ENCODE measurements around the gene LRRC70.
"Not testable (repeated sequence)": the region's sequence is repeated elsewhere in the genome, so short reads cannot be mapped to it uniquely, and the experiment has no call there.

Gene LRRC70, protein sequence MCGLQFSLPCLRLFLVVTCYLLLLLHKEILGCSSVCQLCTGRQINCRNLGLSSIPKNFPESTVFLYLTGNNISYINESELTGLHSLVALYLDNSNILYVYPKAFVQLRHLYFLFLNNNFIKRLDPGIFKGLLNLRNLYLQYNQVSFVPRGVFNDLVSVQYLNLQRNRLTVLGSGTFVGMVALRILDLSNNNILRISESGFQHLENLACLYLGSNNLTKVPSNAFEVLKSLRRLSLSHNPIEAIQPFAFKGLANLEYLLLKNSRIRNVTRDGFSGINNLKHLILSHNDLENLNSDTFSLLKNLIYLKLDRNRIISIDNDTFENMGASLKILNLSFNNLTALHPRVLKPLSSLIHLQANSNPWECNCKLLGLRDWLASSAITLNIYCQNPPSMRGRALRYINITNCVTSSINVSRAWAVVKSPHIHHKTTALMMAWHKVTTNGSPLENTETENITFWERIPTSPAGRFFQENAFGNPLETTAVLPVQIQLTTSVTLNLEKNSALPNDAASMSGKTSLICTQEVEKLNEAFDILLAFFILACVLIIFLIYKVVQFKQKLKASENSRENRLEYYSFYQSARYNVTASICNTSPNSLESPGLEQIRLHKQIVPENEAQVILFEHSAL

DNA sequence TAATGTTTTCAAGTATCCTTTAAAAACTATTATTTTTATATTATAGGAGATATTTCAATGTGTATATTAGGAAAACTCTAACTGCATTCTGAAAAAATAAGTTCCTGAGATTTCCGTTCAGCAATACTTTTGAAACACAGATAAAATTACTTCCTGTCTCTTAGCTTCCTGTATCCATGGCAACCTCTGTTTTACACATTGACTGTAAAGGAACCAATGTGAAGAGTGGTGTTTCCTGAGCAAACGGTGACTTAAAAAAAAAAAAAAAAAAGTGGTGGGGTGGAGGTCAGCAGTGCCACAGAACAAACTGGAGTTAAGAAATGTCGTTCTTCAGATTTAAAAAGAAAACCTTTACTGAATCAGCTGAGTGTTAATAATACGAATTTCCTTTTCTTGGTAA is at the start of gene LRRC70:
TSS of gene LRRC70 (plus strand) at position 280 of the 400 bp plus-strand sequence. CDS start 620 bp downstream, outside the sequence.
- DNase-seq = peak; percentile 21

DNA sequence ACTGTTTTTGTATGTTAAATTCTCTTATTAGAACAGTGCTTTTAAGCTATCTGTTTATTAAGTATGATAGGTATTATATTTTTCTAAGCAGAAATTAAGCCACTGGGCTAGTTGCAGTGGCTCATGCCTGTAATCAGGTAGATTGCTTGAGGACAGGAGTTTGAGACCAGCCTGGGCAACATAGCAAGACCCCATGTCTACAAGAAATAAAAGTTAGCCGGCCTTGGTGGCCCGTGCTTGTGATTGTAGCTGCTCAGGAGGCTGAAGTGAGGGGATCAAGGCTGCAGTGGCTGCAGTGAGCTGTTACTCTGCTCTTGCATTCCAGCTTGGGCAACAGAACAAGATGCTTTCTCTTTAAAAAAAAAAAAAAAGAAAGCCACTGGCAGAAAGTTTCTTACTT is 45.0 kb upstream of the LRRC70 start:
- no peak for DNase-seq

DNA sequence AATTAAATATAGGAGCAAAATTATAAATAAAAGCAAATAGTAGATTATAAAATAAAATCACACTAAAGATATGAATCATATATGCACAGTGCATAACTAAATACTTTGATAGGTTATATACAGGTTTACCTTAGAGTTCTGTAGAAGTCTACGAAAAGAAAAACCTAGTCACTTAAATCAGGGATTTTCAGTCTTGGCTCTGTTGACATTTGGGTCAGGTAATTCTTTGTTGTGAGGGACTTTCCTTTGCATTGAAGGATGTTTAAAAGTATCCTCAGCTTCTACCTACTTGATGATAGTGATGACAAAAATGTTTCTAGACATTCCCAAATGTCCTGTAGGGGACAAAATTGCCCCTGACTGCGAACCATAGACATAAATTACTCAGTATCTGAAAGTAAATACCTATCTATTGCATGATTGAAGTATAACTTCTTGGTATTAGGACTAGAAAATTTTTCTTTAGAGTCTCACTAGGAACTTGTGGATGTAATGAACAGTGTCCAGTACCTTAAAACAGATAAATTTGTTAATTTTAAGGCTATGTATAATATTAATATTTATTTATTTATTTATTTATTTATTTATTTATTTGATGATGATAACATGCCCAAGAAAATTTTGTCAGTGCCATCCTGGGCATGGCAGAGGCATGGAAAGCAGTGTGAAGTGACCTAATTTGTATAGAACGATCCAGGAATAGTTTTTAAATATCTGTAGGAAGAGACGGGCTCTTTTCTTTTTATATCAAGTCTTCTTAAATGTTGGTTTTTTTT is 44.0 kb upstream of the LRRC70 start:
- DNase-seq = no peak

DNA sequence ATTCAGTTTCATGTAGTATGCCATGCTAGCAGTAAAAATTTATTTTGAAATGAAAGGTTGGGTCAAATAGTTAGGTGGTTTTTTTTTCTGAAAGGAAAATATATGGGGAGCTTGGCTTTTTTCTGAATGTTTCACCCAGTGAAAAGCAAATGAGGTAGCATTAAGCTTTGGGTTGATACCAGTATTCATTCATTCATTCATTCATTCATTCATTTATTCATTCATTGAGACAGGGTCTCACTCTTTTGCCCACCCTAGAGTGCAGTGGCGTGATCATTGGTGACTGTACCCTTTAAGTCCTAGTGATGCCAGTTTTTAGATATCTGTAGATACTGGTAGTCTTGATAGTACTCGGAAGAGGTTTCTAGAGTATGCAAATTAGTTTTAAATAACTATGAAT is 42.4 kb upstream of the LRRC70 start:
- DNase-seq = no peak

DNA sequence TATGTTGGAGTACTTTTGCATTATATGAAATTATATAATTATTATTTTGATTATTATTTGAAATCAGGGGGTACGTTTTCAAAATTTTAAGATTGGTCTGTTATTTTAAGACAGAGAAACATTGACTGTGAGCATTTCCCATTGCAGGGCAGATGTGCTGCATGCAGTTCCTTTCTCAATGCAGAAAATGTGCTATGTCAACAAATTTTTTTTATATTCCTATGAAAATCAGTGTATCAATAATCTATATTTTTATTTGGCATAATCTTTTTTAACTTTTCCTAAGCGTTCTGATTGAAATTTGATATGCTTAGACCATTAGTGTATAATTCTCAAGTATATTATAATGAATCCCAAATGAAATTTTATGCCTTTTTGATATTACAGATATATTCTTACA is 41.8 kb upstream of the LRRC70 start:
- DNase-seq = no peak

DNA sequence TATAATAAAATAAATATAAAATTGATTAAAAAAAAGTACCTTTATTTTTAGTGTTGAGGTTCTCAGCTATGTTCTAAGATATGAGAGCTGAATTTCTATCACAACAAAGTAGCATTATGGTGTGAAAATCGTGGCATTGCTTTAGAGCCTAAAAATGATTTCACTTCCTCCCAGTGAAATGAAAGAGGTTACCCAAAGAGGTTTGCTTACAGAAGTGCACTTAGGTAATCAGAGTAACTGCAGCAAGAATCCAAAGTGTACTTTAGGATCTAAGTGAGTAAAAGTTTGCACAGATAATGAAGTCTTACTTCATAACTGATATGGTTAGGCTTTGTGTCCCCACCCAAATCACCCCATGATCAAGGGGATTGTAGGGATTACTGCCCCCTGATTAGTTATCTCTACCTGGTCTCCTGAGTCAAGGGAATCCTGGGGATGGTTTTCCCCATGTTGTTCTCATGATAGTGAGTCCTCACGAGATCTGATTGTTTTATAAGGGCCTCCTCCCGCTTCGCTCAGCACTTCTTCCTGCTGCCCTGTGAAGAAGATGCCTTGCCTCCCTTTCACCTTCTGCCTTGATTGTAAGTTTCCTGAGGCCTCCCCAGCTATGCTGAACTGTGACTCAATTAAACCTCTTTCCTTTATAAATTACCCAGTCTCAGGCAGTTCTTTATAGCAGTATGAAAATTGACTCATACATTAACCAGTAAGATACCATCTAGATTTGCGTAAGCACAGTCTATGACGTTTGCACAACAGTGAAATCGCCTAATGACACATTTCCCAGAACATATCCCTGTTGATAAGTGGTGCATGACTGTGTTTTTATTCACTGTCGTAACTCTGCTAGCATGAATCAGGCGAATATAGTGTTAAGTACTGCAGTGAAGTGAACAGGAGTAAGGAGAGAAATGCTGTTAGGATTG is 40.3 kb upstream of the LRRC70 start:
- DNase-seq = no peak

DNA sequence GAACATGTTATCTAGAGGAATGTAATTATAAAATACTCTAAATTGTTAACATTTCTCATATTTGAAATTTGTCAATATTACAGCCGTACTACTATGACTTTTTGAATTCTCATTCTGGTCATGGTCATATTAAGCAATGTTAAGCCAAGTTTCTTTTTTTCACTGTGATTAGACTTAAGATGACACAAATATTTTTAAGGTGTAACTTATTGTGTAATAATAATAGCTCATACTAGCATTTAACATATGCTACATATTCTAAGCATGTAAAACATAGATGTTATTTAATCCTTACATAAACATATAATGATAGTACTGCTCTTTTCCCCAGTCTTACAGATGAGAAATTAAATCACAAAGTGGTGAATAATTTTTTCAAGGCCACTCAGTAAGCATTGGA is 35.9 kb upstream of the LRRC70 start:
- no peak for DNase-seq

DNA sequence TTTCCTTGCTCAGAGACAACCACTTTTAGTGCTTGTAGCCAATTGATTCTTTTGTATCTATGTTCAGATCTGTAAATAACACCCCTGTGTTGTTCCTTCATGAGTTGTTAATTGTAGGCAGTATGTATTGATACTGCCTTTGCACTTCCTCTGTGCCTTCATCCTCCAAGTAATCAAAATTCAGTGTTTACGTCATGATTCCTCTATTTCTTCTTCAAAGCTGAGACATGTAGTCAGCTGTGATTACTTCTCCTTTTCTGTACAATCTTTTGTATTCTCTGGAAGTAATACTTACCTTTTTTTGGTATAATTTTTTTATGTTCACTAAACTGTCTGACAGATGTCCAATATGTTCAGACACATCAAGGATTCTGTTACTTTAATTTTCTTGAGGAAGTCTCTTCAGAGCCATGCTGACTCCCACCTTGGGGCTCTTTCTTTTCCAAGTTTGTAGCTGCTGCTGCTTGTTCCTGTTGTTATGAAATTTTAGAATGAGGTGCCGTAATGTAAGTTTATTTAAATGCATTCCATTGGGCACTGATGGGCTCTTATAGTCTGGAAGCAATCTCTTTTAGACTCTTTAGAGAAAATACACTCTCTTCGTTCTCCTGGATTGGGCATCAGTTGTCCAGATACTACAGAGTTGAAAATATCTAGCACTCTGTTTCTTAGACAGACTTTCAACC is 30.5 kb upstream of the LRRC70 start:
- no peak for DNase-seq

DNA sequence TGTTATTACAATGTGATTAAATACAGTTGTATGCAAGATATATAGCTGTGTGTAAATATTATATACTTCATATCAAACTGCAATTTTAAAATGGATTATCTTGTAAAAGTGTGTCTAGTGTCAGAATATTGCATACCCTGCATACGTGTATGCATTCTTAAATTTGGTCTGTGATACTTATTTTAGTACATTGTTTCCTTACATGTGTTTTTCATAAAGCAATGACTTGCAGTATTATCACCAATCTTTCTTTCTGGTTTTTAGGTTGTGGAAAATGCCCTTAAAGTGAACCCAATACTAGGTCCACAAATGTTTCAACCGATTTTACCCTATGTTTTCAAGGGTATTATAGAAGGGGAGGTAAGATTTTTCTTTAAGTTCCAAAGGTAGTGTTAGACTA is 28.5 kb upstream of the LRRC70 start:
- no peak for DNase-seq

DNA sequence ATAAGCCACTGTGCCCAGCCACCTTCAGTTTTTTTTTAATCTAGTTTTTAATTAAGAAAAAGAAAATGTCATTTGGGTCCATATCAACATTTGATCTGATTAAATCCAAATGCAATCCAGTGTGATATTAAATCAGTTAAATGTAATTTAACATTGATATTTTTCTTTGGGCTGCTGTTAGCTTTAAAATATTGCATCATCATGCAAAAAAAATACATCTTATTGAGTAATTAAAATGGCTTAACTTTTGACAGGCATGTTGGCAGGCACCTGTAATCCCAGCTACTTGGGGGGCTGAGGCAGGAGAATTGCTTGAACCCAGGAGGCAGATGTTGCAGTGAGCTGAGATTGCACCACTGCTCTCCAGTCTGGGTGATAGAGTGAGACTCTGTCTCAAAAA is 22.7 kb upstream of the LRRC70 start:
- DNase-seq = no peak

DNA sequence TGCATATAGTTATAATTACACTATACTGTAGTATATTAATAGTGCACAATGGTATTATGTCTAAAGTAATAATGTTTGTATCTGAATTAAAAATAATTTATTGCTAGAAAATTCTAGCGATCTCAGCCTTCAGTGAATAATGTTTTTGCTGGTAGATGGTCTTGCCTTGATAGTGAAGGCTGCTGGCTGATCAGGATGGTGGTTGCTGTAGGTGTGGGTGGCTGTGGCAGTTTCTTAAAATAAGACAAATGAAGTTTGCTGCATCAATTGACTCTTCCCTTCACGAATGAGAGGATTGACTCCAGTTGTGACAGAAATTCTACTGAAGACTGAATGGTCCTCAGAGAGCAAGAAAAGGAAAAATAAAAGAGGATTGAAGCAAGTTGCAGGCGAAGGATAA is 19.7 kb upstream of the LRRC70 start:
- no peak for DNase-seq

DNA sequence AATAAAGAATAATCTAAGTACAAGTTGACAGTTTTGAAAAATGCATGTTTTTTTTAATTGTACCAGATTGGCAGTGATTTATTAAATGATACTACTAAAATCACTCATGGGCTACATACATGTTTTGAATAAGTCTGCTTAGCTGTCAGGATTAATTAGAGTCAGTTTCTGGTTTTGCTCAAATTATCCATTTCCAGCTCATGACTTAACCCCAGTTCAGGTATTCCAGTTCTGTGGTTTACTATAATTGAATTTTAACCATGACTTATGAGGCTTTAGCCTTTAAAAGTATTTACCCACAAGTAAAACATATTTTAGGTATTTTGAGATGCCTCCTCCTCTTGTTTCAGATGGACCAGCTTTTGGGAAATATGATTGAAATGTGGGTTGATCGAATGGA is 17.8 kb upstream of the LRRC70 start:
- DNase-seq = no peak

DNA sequence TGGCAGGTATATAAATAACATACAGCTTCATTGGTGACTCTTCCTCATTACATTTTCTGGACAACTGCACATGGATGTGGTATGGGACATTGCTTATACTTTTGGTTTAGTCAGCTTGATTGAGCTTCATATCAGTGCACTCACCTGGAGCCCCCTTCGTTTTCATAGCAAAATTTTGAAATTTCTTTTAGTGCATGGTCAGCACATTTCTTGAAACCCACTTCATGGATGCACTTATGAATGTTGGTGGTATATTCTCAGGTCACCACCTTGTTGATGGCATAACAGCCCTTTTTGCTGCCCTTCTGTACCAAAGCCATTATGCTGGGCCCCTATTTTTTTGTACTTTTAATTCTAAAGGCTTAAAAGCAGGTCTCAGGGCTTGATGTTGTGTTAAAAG is 16.7 kb upstream of the LRRC70 start:
- DNase-seq = no peak

DNA sequence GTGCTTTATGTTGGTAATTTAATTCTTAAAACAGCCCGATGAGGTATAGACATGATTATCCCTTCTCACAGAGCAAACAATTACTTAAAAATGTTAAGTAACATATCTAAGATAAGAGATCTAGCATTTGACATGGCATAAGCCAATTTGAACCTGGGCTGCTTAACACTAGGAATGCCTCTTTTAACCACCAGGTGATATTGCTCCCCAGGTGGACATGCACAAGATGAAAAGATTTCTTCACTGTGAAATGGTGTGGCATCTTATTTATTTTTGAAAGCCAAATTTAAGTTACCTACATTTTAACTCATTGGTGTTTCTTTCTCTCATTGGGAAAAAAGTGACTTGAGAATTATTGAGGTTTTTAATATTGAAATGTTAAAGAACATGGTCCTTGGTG is 15.8 kb upstream of the LRRC70 start:
- no peak for DNase-seq

DNA sequence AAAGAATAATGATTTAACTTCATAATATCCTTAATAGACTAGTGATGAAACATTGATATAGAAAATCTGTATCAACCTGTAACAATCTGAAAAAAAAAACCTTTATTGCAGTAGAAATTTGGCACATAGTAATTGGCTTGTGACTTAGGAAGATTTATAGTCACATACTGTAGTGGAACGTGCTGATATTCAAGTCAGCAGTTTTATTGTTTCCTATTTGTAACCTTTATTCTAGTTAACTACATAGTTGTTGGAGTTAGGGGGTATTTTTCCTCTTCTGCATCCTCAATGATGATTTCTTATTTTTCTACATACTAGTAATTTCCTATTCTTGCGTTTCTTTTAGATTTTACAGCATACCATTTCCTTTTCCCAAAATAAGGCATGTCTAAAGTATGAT is 14.5 kb upstream of the LRRC70 start:
- DNase-seq = no peak

DNA sequence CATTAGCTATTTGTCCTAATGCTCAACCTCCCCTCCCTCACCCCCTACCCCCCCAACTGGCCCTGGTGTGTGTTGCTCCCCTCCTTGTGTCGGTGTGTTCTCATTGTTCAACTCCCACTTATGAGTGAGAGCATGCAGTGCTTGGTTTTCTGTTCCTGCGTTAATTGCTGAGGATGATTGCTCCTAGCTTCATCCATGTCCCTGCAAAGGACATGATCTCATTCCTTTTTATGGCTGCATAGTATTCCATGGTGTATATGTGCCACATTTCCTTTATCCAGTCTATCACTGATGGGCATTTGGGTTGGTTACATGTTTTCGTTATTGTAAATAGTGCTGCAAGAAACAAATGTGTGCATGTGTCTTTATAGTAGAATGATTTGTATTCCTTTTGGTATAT is 12.9 kb upstream of the LRRC70 start:
- not testable (repeated sequence) for DNase-seq

DNA sequence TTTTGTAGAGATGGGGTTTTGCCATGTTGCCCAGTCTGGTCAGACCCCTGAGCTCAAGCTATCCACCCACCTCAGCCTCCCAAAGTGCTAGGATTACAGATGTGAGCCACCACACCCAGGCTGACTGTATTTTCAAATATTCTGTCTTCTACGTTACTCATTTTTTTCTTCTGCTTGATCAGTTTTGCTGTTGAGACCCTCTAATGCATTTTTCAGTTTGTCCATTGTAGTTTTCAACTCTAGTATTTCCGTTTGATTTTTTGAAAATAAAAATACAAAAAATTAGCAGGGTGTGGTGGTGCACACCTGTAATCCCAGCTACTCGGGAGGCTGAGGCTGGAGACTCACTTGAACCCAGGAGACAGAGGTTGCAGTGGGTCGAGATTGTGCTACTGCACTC is 10.5 kb upstream of the LRRC70 start:
- DNase-seq = no peak

DNA sequence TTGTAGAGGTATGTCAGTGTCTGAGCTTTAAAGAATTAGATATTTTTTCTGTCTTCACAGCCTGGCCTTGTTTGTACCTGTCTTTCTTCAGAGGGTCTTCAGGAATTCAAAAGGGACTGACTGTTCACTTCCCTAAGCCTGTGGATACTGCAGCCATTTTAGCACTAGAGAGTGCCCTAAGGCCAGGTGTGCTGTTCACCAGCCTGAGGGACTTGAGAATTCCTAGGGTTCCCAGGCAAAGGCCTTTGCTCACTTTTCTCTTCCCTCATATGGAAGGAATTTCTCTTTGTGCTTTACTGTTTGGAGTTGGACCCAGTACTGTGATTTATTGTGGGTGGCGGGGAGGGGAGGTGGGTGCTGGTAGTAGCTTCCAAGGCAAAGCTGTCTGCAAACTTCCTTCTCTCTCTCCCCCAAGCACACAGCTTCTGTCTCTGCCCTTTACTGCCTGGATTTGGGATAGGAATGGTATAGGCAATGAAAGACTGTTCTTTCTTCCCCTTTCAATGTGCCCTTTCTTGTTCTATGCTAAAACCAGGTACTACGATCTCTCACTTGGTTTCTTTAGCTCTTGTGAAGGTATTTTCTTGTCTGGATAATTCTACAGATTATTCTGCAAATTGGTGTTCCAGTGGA is 9.7 kb upstream of the LRRC70 start:
- no peak for DNase-seq

DNA sequence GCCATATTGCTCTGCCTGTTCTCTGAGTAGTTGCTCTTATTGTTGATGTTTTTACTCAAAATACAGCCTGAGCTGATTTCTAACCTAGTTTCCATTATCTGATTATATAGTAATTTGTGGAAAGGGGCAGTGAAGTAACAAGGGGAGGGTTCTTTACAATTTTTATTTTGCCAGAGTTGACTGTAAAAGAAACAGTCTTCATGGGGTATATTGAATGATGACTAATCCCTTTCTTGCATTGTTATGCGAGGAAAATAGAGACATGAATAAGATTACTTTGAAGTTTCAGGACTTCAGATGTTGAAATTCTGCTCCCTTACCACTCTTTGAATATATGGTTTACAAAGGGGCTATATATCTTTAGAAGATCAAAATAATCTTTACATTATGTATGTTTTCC is 9.1 kb upstream of the LRRC70 start:
- DNase-seq = no peak

DNA sequence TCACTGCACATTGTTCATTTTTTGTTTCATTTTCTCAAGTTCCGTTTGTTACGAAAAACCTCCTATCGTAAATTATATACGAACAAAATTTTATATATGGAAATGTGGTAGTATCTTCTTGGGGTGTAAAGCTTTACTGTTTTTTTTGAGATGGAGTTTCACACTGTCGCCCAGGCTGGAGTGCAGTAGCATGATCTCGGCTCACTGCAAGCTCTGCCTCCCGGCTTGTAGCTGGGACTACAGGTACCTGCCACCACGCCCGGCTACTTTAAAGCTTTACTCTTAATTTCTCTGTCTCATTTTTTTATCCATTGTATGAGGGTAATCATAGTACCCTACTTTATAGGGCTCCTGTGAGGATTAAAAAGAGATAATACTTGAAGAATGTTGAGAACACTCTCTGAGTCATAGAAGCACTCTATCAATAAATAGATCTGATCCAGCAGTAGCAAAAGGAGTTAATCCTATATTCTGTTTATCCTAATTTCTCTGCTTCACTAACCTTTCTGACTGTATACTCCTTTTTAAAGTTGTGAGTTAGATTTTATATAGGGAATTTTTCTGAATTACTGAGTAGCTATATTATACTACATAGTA is 5.6 kb upstream of the LRRC70 start:
- DNase-seq = no peak

DNA sequence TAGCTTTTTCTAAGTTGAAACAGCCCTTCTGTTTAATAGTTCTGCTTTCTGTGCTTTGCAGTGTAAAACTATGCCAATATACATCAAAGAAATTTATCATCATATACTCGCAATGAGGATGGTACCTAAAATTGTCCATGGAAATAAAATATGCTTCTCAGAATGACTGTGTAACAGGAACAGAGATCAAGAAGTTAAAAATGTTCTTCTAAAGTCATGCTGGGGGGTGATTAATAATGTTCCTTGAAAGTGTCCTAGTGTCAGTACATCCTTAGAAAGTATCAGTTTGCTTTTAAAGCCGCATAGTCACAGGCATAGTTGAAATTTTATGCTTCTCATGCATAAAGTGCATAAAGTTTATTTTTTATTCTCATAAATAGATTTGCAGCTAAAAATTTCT is 4.0 kb upstream of the LRRC70 start:
- no peak for DNase-seq

All from CD4-positive, alpha-beta T cell treated with Interleukin-15 for 1 hour (primary cell).